H1 (cell line): ENCODE results near the gene KCTD16. TPM values are rescaled to one million over a fixed set of nuclear protein-coding genes. Genes with fewer than 3 reads are reported as not detected.

Source experiments
- CTCF ChIA-PET: fragments of 300-600 bp; sonication (Branson Sonifier 250); formaldehyde crosslinking; loops from one replicate; lab custom pipeline; 2021; ENCODE audit not compliant: partially characterized antibody; lab: Charles Lee
- POLR2A ChIA-PET: fragments of 300-600 bp; sonication (Branson Sonifier 250); formaldehyde crosslinking; loops from one replicate; lab custom pipeline; 2021; ENCODE audit warnings: inconsistent platforms; ENCODE audit not compliant: partially characterized antibody; lab: Charles Lee
- DNase-seq, 2 experiments: peaks; one replicate each; pipeline versions ENCODE4 v3.0.0 to v3.0.0-alpha.2; 2010 to 2022; ENCODE audit warnings: low spot score in 2 of 2, low read depth in 1 of 2, mixed read lengths in 1 of 2
- FAIRE-seq: peaks from 2 replicates; lab custom pipeline; 2011; peaks lifted over from hg19 to GRCh38; lab: Jason Lieb, UNC
- H2AFZ ChIP-seq: 2 replicates; pipeline ENCODE4 v1.8.1; 2012; ENCODE audit warnings: low read length, inconsistent platforms
- H2AK5ac ChIP-seq: 2 replicates; pipeline ENCODE4 v1.6.1; 2013; ENCODE audit warnings: low read depth, low read length
- H2BK120ac ChIP-seq: replicated peaks from 2 replicates; pipeline ENCODE3; 2013; ENCODE audit warnings: low read depth, low read length, inconsistent platforms
- H2BK12ac ChIP-seq: 2 replicates; pipeline ENCODE4 v1.6.1; 2013; ENCODE audit warnings: low read depth, low read length
- H2BK15ac ChIP-seq: 2 replicates; pipeline ENCODE4 v1.6.1; 2013; ENCODE audit warnings: low read length
- H2BK20ac ChIP-seq: 2 replicates; pipeline ENCODE4 v1.6.1; 2013; ENCODE audit warnings: low read length
- H2BK5ac ChIP-seq: 2 replicates; pipeline ENCODE4 v1.6.1; 2013; ENCODE audit warnings: low read depth, low read length
- H3K14ac ChIP-seq: 2 replicates; pipeline ENCODE4 v1.6.1; 2013; ENCODE audit warnings: inconsistent platforms; ENCODE audit not compliant: insufficient read length
- H3K18ac ChIP-seq: 2 replicates; pipeline ENCODE4 v1.6.1; 2013; ENCODE audit warnings: low read length; ENCODE audit errors: extremely low read depth
- H3K23ac ChIP-seq: 2 replicates; pipeline ENCODE4 v1.6.1; 2013; ENCODE audit warnings: inconsistent platforms; ENCODE audit not compliant: insufficient read length
- H3K23me2 ChIP-seq: 2 replicates; pipeline ENCODE4 v1.6.1; 2013; ENCODE audit warnings: low read depth, low read length
- H3K27ac ChIP-seq: 2 replicates; pipeline ENCODE4 v1.6.1; 2011; ENCODE audit warnings: low read depth, low read length, inconsistent platforms
- H3K27me3 ChIP-seq, 4 experiments: replicated peaks in 1 of 4; 1 replicate in 1 of 4; 2 replicates in 3 of 4; pipeline versions ENCODE4 v1.6.1 to v1.8.1; 2011 to 2013; ENCODE audit warnings: low read length in 3 of 4, mild to moderate bottlenecking in 3 of 4, inconsistent platforms in 2 of 4, mixed read lengths in 2 of 4, moderate library complexity in 1 of 4; ENCODE audit not compliant: control insufficient read depth in 3 of 4, insufficient read depth in 3 of 4; ENCODE audit errors: extremely low read depth in 1 of 4
- H3K36me3 ChIP-seq, 4 experiments: 2 replicates each; pipeline versions ENCODE4 v1.6.1 to v1.8.1; 2011 to 2013; ENCODE audit warnings: mild to moderate bottlenecking in 4 of 4, low read length in 3 of 4, moderate library complexity in 2 of 4, control low read depth in 1 of 4, inconsistent platforms in 1 of 4; ENCODE audit not compliant: insufficient read depth in 4 of 4, control insufficient read depth in 2 of 4
- H3K4ac ChIP-seq: replicated peaks from 2 replicates; pipeline ENCODE3; 2013; ENCODE audit warnings: low read length, low read depth, mixed read lengths, inconsistent platforms; ENCODE audit not compliant: insufficient read length
- H3K4me1 ChIP-seq, 4 experiments: replicated peaks in 1 of 4; 1 replicate in 1 of 4; 2 replicates in 3 of 4; pipeline versions ENCODE4 v1.6.1 to v1.8.1; 2011 to 2013; ENCODE audit warnings: low read length in 3 of 4, inconsistent platforms in 2 of 4, mixed read lengths in 1 of 4; ENCODE audit not compliant: insufficient read depth in 4 of 4, control insufficient read depth in 3 of 4
- H3K4me2 ChIP-seq, 2 experiments: 2 replicates each; pipeline versions ENCODE4 v1.6.1 to v1.8.1; 2011 to 2013; ENCODE audit warnings: low read depth in 2 of 2, low read length in 2 of 2, control low read depth in 1 of 2, inconsistent platforms in 1 of 2, mild to moderate bottlenecking in 1 of 2; ENCODE audit not compliant: insufficient read depth in 1 of 2
- H3K4me3 ChIP-seq, 4 experiments: fragments of 200-600, 300-600 bp in 1 of 4; sonication (generic), shearing (Covaris generic), sonication (Bioruptor Twin) in 1 of 4; 2 replicates each; pipeline versions ENCODE4 v1.5.1 to v1.8.1; 2011 to 2016; ENCODE audit warnings: low read length in 4 of 4, low read depth in 3 of 4, control low read depth in 2 of 4, inconsistent platforms in 2 of 4, mild to moderate bottlenecking in 2 of 4, mixed read lengths in 1 of 4, moderate library complexity in 1 of 4; ENCODE audit not compliant: insufficient read depth in 2 of 4; ENCODE audit errors: extremely low read depth in 1 of 4
- H3K56ac ChIP-seq: replicated peaks from 2 replicates; pipeline ENCODE3; 2013; ENCODE audit warnings: low read depth, mild to moderate bottlenecking, mixed read lengths, low read length, inconsistent platforms; ENCODE audit not compliant: insufficient read length
- H3K79me1 ChIP-seq: 2 replicates; pipeline ENCODE4 v1.6.1; 2013; ENCODE audit warnings: low read depth, low read length, control low read depth
- H3K79me2 ChIP-seq, 2 experiments: 2 replicates each; pipeline versions ENCODE4 v1.6.1 to v1.8.1; 2012 to 2013; ENCODE audit warnings: low read length in 2 of 2, mild to moderate bottlenecking in 2 of 2, inconsistent platforms in 1 of 2; ENCODE audit not compliant: insufficient read depth in 2 of 2, control insufficient read depth in 1 of 2
- H3K9ac ChIP-seq, 4 experiments: replicated peaks in 1 of 4; 1 replicate in 1 of 4; 2 replicates in 3 of 4; pipeline versions ENCODE4 v1.6.1 to v1.8.1; 2011 to 2013; ENCODE audit warnings: low read depth in 3 of 4, low read length in 3 of 4, control low read depth in 2 of 4, mild to moderate bottlenecking in 2 of 4, moderate library complexity in 2 of 4, inconsistent platforms in 1 of 4; ENCODE audit errors: extremely low read depth in 1 of 4
- H3K9me3 ChIP-seq, 2 experiments: 2 replicates each; pipeline versions ENCODE4 v1.6.1 to v1.8.1; 2012 to 2013; ENCODE audit warnings: mild to moderate bottlenecking in 2 of 2, moderate library complexity in 2 of 2, control low read depth in 1 of 2, inconsistent platforms in 1 of 2, low read depth in 1 of 2, low read length in 1 of 2, mixed read lengths in 1 of 2; ENCODE audit not compliant: insufficient read depth in 2 of 2
- H4K20me1 ChIP-seq, 2 experiments: replicated peaks in 1 of 2; 2 replicates each; pipeline versions ENCODE3 to v1.8.1; 2011 to 2013; ENCODE audit warnings: inconsistent platforms in 2 of 2, low read length in 2 of 2, mild to moderate bottlenecking in 1 of 2; ENCODE audit not compliant: insufficient read depth in 2 of 2, control insufficient read depth in 1 of 2
- H4K5ac ChIP-seq: 2 replicates; pipeline ENCODE4 v1.6.1; 2013; ENCODE audit warnings: low read length, low read depth, mixed read lengths, inconsistent platforms; ENCODE audit not compliant: insufficient read length
- H4K8ac ChIP-seq: 2 replicates; pipeline ENCODE4 v1.8.0; 2013; ENCODE audit warnings: mild to moderate bottlenecking, moderate library complexity, low read length, inconsistent platforms; ENCODE audit not compliant: insufficient read depth; ENCODE audit errors: extremely low read depth
- H4K91ac ChIP-seq: replicated peaks from 2 replicates; pipeline ENCODE3; 2013; ENCODE audit warnings: low read length, mixed read lengths, inconsistent platforms; ENCODE audit not compliant: insufficient read length
- CTCF ChIP-seq, 3 experiments: IDR thresholded peaks; 1 replicate in 2 of 3; 2 replicates in 1 of 3; pipeline versions ENCODE4 v1.5.1 to v1.6.1; 2011; ENCODE audit warnings: low read length in 3 of 3, mild to moderate bottlenecking in 3 of 3, inconsistent platforms in 2 of 3, low read depth in 1 of 3, moderate library complexity in 1 of 3; ENCODE audit not compliant: insufficient read depth in 1 of 3; ENCODE audit errors: control extremely low read depth in 1 of 3
- RAD21 ChIP-seq, 2 experiments: IDR thresholded peaks in 1 of 2; conservative IDR thresholded peaks in 1 of 2; 2 replicates each; pipeline ENCODE4 v1.6.1; 2011; ENCODE audit warnings: low read depth in 2 of 2, low read length in 2 of 2, improper control_type of control experiment in 1 of 2, inconsistent platforms in 1 of 2, mild to moderate bottlenecking in 1 of 2, moderate library complexity in 1 of 2
- SAP30 ChIP-seq: fragments of 300-600 bp; sonication (generic); IDR thresholded peaks from 2 replicates; pipeline ENCODE4 v1.7.1; 2012; ENCODE audit warnings: low read length, moderate library complexity, mild to moderate bottlenecking, inconsistent platforms; ENCODE audit not compliant: insufficient read depth, insufficient replicate concordance
- SIRT6 ChIP-seq: IDR thresholded peaks from one replicate; pipeline ENCODE4 v1.7.1; 2012; ENCODE audit warnings: low read length, inconsistent platforms
- polyA plus RNA-seq, 7 experiments: library from polyadenylated mRNA; depleted of rRNA in 3 of 7; stranded (reverse) in 5 of 7; unstranded in 2 of 7; fragments of >200 nt in 5 of 7; fragments of 200-250 nt in 2 of 7; gene quantifications; 1 replicate in 5 of 7; 2 replicates in 1 of 7; 4 replicates in 1 of 7; pipeline versions ENCODE4 v1.2.1 to v1.2.3, GENCODE V29; 2011 to 2013; ENCODE audit warnings: missing spikeins in 2 of 7, mixed read lengths in 2 of 7
- total RNA-seq: library from RNA; stranded (reverse); fragmentation: NEBNext Ultra II Directional; extraction: Animal tissue kit (Norgen Biotek cat#: 25700); gene quantifications from 2 replicates; pipeline ENCODE4 v1.2.1, GENCODE V29; 2021

KCTD16 gene
- total and polyA plus RNA-seq, 2 of the 8 experiments (the other 6 are each of a cell fraction or from before 2014, with no cell fraction given), result 0.03 to 0.24 TPM

GRCh38 chr5:144207875-144208444, 37.3 kb downstream of the KCTD16 start:
- CTCF ChIA-PET, result interaction anchor here (0.8 to 7.0 kb wide), 4 partner anchors 13 to 1552 kb away, joined by 3 to 71 read pairs (median 4); no protein-coding TSS in a partner anchor
- FAIRE-seq, result no peak
- Histone ChIP-seq H3K79me1 (no peaks in the 10 kb centered on the region), H3K79me2 (no peaks in the 10 kb centered on the region), H3K23me2 (0 out of 2 replicates have a peak, but pooled peaks cover 4% of the 10 kb centered on the region), H2BK5ac (no peak overlapping the region)
- TF ChIP-seq CTCF (IDR thresholded peaks at IDR 0.05; ENCODE audit: control extremely low read depth in 1 of 3, insufficient read depth in 1 of 3, low read depth in 1 of 3, low read length in 3 of 3), result peak in 2 of 3 experiments; percentile 10 to 14; a peak in 2 of 4 replicates
- TF ChIP-seq SIRT6, result no peak
- no peak for TF ChIP-seq SAP30
- peak; percentile 44 to 61 for TF ChIP-seq RAD21 (IDR thresholded peaks at IDR 0.05 in 1 of 2, conservative IDR thresholded peaks at IDR 0.05 in 1 of 2; ENCODE audit: low read depth in 2 of 2, low read length in 2 of 2)
- TF ChIP-seq, all 59 proteins: peak for 2
- no peak overlapping the region for H3K4me3 ChIP-seq
- H4K20me1 ChIP-seq, result no peaks in the 10 kb centered on the region
- H3K4ac ChIP-seq, result no peak overlapping the region
- H3K23ac ChIP-seq, result no peak overlapping the region
- no peak overlapping the region for H3K18ac ChIP-seq
- H3K36me3 ChIP-seq, result no peaks in the 10 kb centered on the region
- H3K27me3 ChIP-seq, result peaks cover 0 to 10% (median 4%) of the 10 kb centered on the region in 4 experiments; a peak in 3 of 7 replicates
- H3K27ac ChIP-seq, result no peak overlapping the region
- no peak overlapping the region for H3K4me2 ChIP-seq
- DNase-seq, result no peak
- H3K9ac ChIP-seq, result no peak overlapping the region
- H3K56ac ChIP-seq, result no peak overlapping the region
- H4K5ac ChIP-seq, result no peak overlapping the region
- H2BK12ac ChIP-seq, result no peak overlapping the region
- H4K91ac ChIP-seq, result no peak overlapping the region
- H2BK120ac ChIP-seq, result no peak overlapping the region
- no peak overlapping the region for H2BK20ac ChIP-seq
- no peak overlapping the region for H4K8ac ChIP-seq
- no peak overlapping the region for H3K14ac ChIP-seq
- H2AK5ac ChIP-seq, result no peak overlapping the region
- POLR2A ChIA-PET, result no interaction called here
- no peaks in the 10 kb centered on the region for H3K9me3 ChIP-seq
- H2AFZ ChIP-seq, result no peak overlapping the region
- H2BK15ac ChIP-seq, result no peak overlapping the region
- H3K4me1 ChIP-seq, result peaks cover 0 to 3% (median 0%) of the 10 kb centered on the region in 4 experiments; a peak in 2 of 7 replicates
